Activated naive CD4-positive, alpha-beta T cell treated with anti-CD3 and anti-CD28 coated beads, Interleukin-2, amount 50 U/mL, for 72 hours (primary cell): ENCODE results near the gene KRTAP10-11. TPM values are rescaled to one million over a fixed set of nuclear protein-coding genes. Genes with fewer than 3 reads are reported as not detected.

Source experiments
- ATAC-seq, 2 donors: fragments of 150-1000 bp; cut with Tn5 transposase; 2 replicates each; pipeline ENCODE4 v1.10.0; 2021; ENCODE audit warnings: mild to moderate bottlenecking in 2 of 2, moderate library complexity in 2 of 2
- DNase-seq, 2 donors: peaks; one replicate each; pipeline ENCODE4 v3.0.0; 2021 to 2022; ENCODE audit warnings: low spot score in 2 of 2
- H3K27ac Mint-ChIP-seq, 2 donors: one replicate each; pipeline ENCODE4 v1.8.0; 2022; ENCODE audit warnings: mild to moderate bottlenecking in 2 of 2, mixed read lengths in 2 of 2
- H3K36me3 Mint-ChIP-seq, 2 donors: one replicate each; pipeline ENCODE4 v1.8.0; 2022; ENCODE audit warnings: mixed read lengths in 2 of 2
- H3K9me3 Mint-ChIP-seq, 2 donors: one replicate each; pipeline ENCODE4 v1.8.0; 2022; ENCODE audit warnings: mixed read lengths in 2 of 2
- total RNA-seq, 2 donors: library from RNA; stranded (reverse); gene quantifications; one replicate each; pipeline ENCODE4 v1.2.3, GENCODE V29; 2022

KRTAP10-11 gene
- total RNA-seq, 2 donors from 2014 or later = not detected

- H3K9me3 Mint-ChIP-seq = peaks cover 7 to 13% of the 10 kb centered on the region in 2 donors
- H3K27ac Mint-ChIP-seq = no peak overlapping the region
- no peak for DNase-seq
- peaks cover 0 to 10% of the 10 kb centered on the region in 2 donors for H3K36me3 Mint-ChIP-seq
- ATAC-seq = no peak
These were observed 45.5 kb downstream of the KRTAP10-11 start for GRCh38 chr21:44691686-44692085.

GRCh38 chr21:44692798-44693512, 46.7 kb downstream of the KRTAP10-11 start:
- peaks cover 7 to 13% of the 10 kb centered on the region in 2 donors for H3K9me3 Mint-ChIP-seq
- no peak for DNase-seq
- peaks cover 0 to 10% of the 10 kb centered on the region in 2 donors for H3K36me3 Mint-ChIP-seq
- ATAC-seq = no peak
- no peak overlapping the region for H3K27ac Mint-ChIP-seq

GRCh38 chr21:44694776-44695175, 48.6 kb downstream of the KRTAP10-11 start:
- H3K36me3 Mint-ChIP-seq = peaks cover 0 to 10% of the 10 kb centered on the region in 2 donors
- H3K9me3 Mint-ChIP-seq = peaks cover 7 to 13% of the 10 kb centered on the region in 2 donors
- ATAC-seq (no peak), DNase-seq (peak in 1 of 2 donors; percentile 35)
- H3K27ac Mint-ChIP-seq = no peak overlapping the region

GRCh38 chr21:44695184-44695583, 49.0 kb downstream of the KRTAP10-11 start:
- ATAC-seq = no peak
- Mint-ChIP-seq H3K36me3 (peaks cover 0 to 10% of the 10 kb centered on the region in 2 donors), H3K9me3 (peaks cover 7 to 13% of the 10 kb centered on the region in 2 donors), H3K27ac (no peak overlapping the region)
- no peak for DNase-seq

- DNase-seq (no peak), ATAC-seq (no peak)
- H3K36me3 Mint-ChIP-seq = peaks cover 0 to 10% of the 10 kb centered on the region in 2 donors
- H3K27ac Mint-ChIP-seq = no peak overlapping the region
- peaks cover 7 to 13% of the 10 kb centered on the region in 2 donors for H3K9me3 Mint-ChIP-seq
These were observed 49.4 kb downstream of the KRTAP10-11 start for GRCh38 chr21:44695641-44696040.

- peaks cover 7 to 13% of the 10 kb centered on the region in 2 donors for H3K9me3 Mint-ChIP-seq
- no peak overlapping the region for H3K27ac Mint-ChIP-seq
These were observed 50.4 kb downstream of the KRTAP10-11 start for GRCh38 chr21:44696572-44696971.

More at GRCh38 chr21:44696572-44696971, 50.4 kb downstream of the KRTAP10-11 start:
- peaks cover 0 to 10% of the 10 kb centered on the region in 2 donors for H3K36me3 Mint-ChIP-seq
- ATAC-seq (no peak), DNase-seq (no peak)

Other genes with a start within 250 kb of the KRTAP10-11 start
- gene LRRC3, start 190.9 kb upstream of the KRTAP10-11 start, total RNA-seq = 1 to 10 TPM; 4.8 to 5.6 TPM
- gene KRTAP10-1, start 106.2 kb upstream of the KRTAP10-11 start, total RNA-seq = not detected
- gene KRTAP10-2, start 94.9 kb upstream of the KRTAP10-11 start, total RNA-seq = not detected
- gene KRTAP10-3, start 87.6 kb upstream of the KRTAP10-11 start, total RNA-seq = not detected
- not detected for gene KRTAP10-4, start 72.7 kb upstream of the KRTAP10-11 start, total RNA-seq
- not detected for gene KRTAP10-5, start 65.8 kb upstream of the KRTAP10-11 start, total RNA-seq
- gene KRTAP10-6, start 53.9 kb upstream of the KRTAP10-11 start, total RNA-seq = not detected
- not detected for gene KRTAP10-7, start 45.8 kb upstream of the KRTAP10-11 start, total RNA-seq
- not detected for gene KRTAP10-8, start 34.3 kb upstream of the KRTAP10-11 start, total RNA-seq
- not detected for gene KRTAP10-9, start 19.3 kb upstream of the KRTAP10-11 start, total RNA-seq
- gene KRTAP10-10, start 9.1 kb upstream of the KRTAP10-11 start, total RNA-seq = not detected
- not detected for gene KRTAP12-4, start 8.2 kb downstream of the KRTAP10-11 start, total RNA-seq
- not detected for gene KRTAP12-3, start 11.5 kb downstream of the KRTAP10-11 start, total RNA-seq
- gene KRTAP12-2, start 20.5 kb downstream of the KRTAP10-11 start, total RNA-seq = not detected
- gene KRTAP12-1, start 35.7 kb downstream of the KRTAP10-11 start, total RNA-seq = not detected
- gene KRTAP10-12, start 50.8 kb downstream of the KRTAP10-11 start, total RNA-seq = not detected
- gene TSPEAR, start 65.2 kb downstream of the KRTAP10-11 start, total RNA-seq = not detected
- gene UBE2G2, start 155.4 kb downstream of the KRTAP10-11 start, total RNA-seq = 100 to 1,000 TPM; 114 to 126 TPM
- 10 to 100 TPM; 72.8 to 81.2 TPM for gene SUMO3, start 171.6 kb downstream of the KRTAP10-11 start, total RNA-seq
- gene PTTG1IP, start 227.3 kb downstream of the KRTAP10-11 start, total RNA-seq = 10 to 100 TPM; 61.7 to 99.8 TPM